Prostate gland (tissue), 2 donors: ENCODE results near the gene TGFB2. TPM values are rescaled to one million over a fixed set of nuclear protein-coding genes. Genes with fewer than 3 reads are reported as not detected.

Experiments used
- DNase-seq: peaks from one replicate; pipeline ENCODE4 v3.0.0-alpha.2; 2019; ENCODE audit warnings: low spot score
- H3K27ac ChIP-seq, 2 donors: fragments of 200-600 bp; sonication (generic); 2 replicates each; pipeline ENCODE4 v1.5.1; 2017 to 2019
- H3K27me3 ChIP-seq: fragments of 200-600 bp; sonication (generic); replicated peaks from 2 replicates; pipeline ENCODE4 v1.5.1; 2019; ENCODE audit not compliant: insufficient read depth
- H3K36me3 ChIP-seq, 2 donors: fragments of 200-600 bp; sonication (generic); 1 replicate in 1 of 2; 2 replicates in 1 of 2; pipeline versions ENCODE4 v1.5.1 to v1.8.1; 2017 to 2019
- H3K4me1 ChIP-seq: fragments of 200-600 bp; sonication (generic); replicated peaks from 2 replicates; pipeline ENCODE4 v1.5.1; 2019
- H3K4me3 ChIP-seq, 2 donors: fragments of 200-600 bp; sonication (generic); 2 replicates each; pipeline ENCODE4 v1.5.1; 2017 to 2019
- H3K9me3 ChIP-seq: fragments of 200-600 bp; sonication (generic); 2 replicates; pipeline ENCODE4 v1.5.1; 2017
- CTCF ChIP-seq, 4 experiments: fragments of 200-600 bp in 2 of 4; fragments of 450-650 bp in 2 of 4; sonication (generic) in 2 of 4; IDR thresholded peaks; 1 replicate in 3 of 4; 2 replicates in 1 of 4; pipeline ENCODE4 v1.5.1; 2016 to 2019; ENCODE audit warnings: antibody characterized with exemption in 4 of 4, mild to moderate bottlenecking in 2 of 4, moderate library complexity in 2 of 4
- POLR2A ChIP-seq: fragments of 450-650 bp; IDR thresholded peaks from one replicate; pipeline ENCODE4 v1.6.1; 2016; ENCODE audit warnings: antibody characterized with exemption, mild to moderate bottlenecking
- POLR2AphosphoS5 ChIP-seq: sonication (generic); formaldehyde crosslinking; IDR thresholded peaks from one replicate; pipeline ENCODE4 v1.6.1; 2017; ENCODE audit warnings: antibody characterized with exemption
- WGBS: methylation state at CpG from one replicate; pipeline ENCODE4 v1.1.5; 2018; 5-methylcytosine and 5-hydroxymethylcytosine counted together
- intact Hi-C: fragments of 100-400 bp; cut with DNase I; formaldehyde crosslinking; loops from one replicate; pipeline ENCODE4 v1.14.2; 2022
- total RNA-seq, 2 donors: library from RNA; depleted of rRNA; stranded (reverse); fragments of >200 nt; gene quantifications; one replicate each; pipeline ENCODE4 v1.1.0, GENCODE V29; 2016

TGFB2 gene
- total RNA-seq, 2 donors from 2014 or later, result 7.8 to 9.6 TPM

DNA sequence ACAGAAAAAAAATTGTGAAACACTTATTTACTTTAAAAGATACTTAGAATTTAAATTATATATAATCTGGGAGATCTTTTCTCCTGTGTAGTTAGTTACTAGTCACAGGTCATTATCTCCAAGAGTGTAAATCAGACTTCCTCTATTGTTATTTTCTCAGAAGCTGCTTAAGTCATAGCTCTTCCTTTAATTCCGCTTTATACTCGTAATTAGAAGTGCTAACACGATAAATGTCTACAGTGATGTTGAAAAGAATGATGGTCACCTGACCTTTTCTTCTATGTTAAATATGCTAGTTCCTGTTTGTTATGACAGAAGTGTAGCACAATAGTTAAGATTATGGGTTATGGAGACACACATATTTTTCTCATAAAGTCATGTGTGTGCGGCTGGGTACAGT, 123.6 kb downstream of the TGFB2 start:
- DNase-seq, result no peak
- Histone ChIP-seq H3K9me3 (no peaks in the 10 kb centered on the region), H3K27ac (no peak overlapping the region), H3K4me3 (no peak overlapping the region), H3K36me3 (no peaks in the 10 kb centered on the region), H3K4me1 (no peaks in the 10 kb centered on the region), H3K27me3 (no peaks in the 10 kb centered on the region)
- intact Hi-C loops, result no loop called here
- no peak for TF ChIP-seq POLR2A
- TF ChIP-seq POLR2AphosphoS5, result no peak
- TF ChIP-seq CTCF (IDR thresholded peaks at IDR 0.05), result no peak
- 91% methylated on average over 4 of the region's 4 CpGs for WGBS

DNA sequence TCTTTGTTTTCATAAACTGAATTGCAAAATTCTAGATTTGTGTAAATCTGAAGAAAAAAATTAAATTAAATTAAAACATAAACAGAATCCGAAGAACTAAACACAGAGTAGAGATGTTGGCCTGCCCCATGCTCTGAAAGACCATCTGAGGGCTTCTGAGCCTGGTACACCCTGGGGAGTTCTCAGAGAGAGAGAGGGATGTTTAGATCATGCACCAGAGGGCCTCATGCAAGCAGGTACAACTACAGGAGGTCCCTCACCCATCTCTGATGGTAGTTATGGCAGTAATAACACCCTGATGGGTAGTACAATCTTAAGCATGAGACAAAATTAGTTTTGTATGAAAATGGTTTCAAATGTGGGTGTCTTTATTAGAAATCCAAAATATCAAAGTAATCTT, 127.7 kb downstream of the TGFB2 start:
- no peak for DNase-seq
- Histone ChIP-seq H3K27me3 (no peaks in the 10 kb centered on the region), H3K4me1 (no peaks in the 10 kb centered on the region), H3K36me3 (no peaks in the 10 kb centered on the region), H3K27ac (no peak overlapping the region), H3K4me3 (no peak overlapping the region), H3K9me3 (no peaks in the 10 kb centered on the region)
- WGBS, result 93% methylated on average over 1 of the region's 1 CpG
- TF ChIP-seq CTCF (IDR thresholded peaks at IDR 0.05), result no peak
- TF ChIP-seq POLR2AphosphoS5, result no peak
- TF ChIP-seq POLR2A, result no peak
- intact Hi-C loops, result no loop called here

- Histone ChIP-seq H3K4me3 (no peak overlapping the region), H3K9me3 (no peaks in the 10 kb centered on the region), H3K36me3 (no peaks in the 10 kb centered on the region), H3K27me3 (no peaks in the 10 kb centered on the region), H3K4me1 (no peaks in the 10 kb centered on the region), H3K27ac (no peak overlapping the region)
- WGBS, result 86% methylated on average over 2 of the region's 2 CpGs
- TF ChIP-seq POLR2A (no peak), CTCF (IDR thresholded peaks at IDR 0.05) (no peak), POLR2AphosphoS5 (no peak)
- no peak for DNase-seq
- intact Hi-C loops, result no loop called here
These were observed 128.4 kb downstream of the TGFB2 start for GRCh38 chr1:218473522-218473921.

DNA sequence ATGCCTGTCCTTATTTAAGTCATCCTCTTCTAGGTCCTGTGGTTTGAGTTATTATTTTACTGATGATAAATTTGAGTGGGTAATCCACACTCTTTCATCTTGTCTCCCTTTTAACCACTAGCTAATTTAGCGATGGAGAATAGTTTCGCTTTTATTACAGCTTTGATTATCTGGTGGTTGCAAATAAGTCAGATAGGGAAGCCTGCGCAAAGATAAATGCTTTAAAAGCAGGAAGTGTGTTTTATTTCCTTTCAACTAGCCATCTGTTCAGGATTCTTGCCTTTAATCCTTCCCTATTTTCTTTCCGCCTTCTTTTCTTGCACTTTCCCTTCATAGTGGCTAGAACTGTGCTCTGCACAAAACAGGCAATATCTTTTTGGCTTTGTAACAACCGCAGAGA, 129.0 kb downstream of the TGFB2 start:
- no peak overlapping the region for H3K27ac ChIP-seq
- DNase-seq, result no peak
- intact Hi-C loops, result no loop called here
- no peak overlapping the region for H3K4me3 ChIP-seq
- H3K9me3 ChIP-seq, result no peaks in the 10 kb centered on the region
- no peak for TF ChIP-seq POLR2AphosphoS5
- no peak for TF ChIP-seq POLR2A
- no peak for TF ChIP-seq CTCF (IDR thresholded peaks at IDR 0.05)
- no peaks in the 10 kb centered on the region for H3K36me3 ChIP-seq
- H3K4me1 ChIP-seq, result no peaks in the 10 kb centered on the region
- 90% methylated on average over 5 of the region's 5 CpGs for WGBS
- H3K27me3 ChIP-seq, result no peaks in the 10 kb centered on the region

- 100% methylated on average over 1 of the region's 1 CpG for WGBS
- Histone ChIP-seq H3K27ac (peak overlapping the region in 1 of 2 donors; percentile 10), H3K4me3 (no peak overlapping the region), H3K36me3 (no peaks in the 10 kb centered on the region), H3K27me3 (no peaks in the 10 kb centered on the region), H3K9me3 (no peaks in the 10 kb centered on the region), H3K4me1 (no peaks in the 10 kb centered on the region)
- intact Hi-C loops, result loop anchor here (5.0 kb wide), 1 partner anchor 128 kb away; the partner anchor contains the start of gene TGFB2
- no peak for DNase-seq
- TF ChIP-seq CTCF (IDR thresholded peaks at IDR 0.05) (no peak), POLR2AphosphoS5 (no peak), POLR2A (no peak)
These were observed 130.1 kb downstream of the TGFB2 start for GRCh38 chr1:218475275-218475674.
